22Rv1 (cell line): ENCODE measurements around the gene CAMKK2.

Experiments
- H3K27ac ChIP-seq: fragments of 450-650 bp; 2 replicates; pipeline ENCODE4 v1.5.1; 2017
- ZFX ChIP-seq: fragments of 450-650 bp; IDR thresholded peaks from 2 replicates; pipeline ENCODE4 v1.6.1; 2017; ENCODE audit warnings: antibody characterized with exemption, borderline replicate concordance
- TF ChIP-seq, protein P1 (sequence below): fragments of 450-650 bp; IDR thresholded peaks from 2 replicates; pipeline ENCODE4 v1.5.1; 2017; ENCODE audit warnings: mild to moderate bottlenecking

The CAMKK2 gene

DNA sequence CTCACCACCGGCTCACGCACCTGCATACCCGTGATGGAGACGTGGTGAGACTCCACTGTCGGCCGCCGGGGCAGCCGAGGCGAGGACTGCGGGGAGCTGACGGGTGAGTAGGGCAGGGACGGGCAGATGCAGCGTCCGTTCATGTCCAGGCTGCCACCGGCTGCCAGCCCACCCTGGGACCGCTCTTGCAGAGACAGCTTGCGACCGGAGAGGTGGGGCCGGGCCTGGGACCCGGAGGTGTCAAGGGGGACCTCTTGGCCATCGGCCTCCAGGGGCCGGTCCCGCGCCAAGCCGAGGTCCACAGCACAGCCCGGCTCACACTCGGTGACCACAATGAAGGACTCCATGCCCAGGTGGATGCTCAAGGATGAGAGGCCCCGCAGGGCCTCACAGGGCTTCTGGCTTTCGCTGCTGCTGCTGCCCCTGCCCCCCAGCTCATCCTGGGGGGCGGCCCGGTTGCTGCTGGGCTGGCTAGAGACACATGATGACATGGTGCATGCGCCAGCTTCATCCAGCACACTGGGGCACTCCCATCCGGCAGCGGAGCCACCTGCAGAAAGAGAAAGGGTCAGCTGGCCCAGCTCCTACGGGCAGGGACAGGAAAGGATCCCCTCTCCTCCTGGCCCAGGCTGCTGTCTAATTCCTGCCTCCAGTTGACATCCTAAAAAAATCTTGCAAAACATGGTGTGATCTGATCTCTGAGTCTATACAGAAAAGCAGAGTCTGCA, 22.3 kb downstream of the CAMKK2 start:
- no peak overlapping the region for H3K27ac ChIP-seq
- TF ChIP-seq, protein P1, sequence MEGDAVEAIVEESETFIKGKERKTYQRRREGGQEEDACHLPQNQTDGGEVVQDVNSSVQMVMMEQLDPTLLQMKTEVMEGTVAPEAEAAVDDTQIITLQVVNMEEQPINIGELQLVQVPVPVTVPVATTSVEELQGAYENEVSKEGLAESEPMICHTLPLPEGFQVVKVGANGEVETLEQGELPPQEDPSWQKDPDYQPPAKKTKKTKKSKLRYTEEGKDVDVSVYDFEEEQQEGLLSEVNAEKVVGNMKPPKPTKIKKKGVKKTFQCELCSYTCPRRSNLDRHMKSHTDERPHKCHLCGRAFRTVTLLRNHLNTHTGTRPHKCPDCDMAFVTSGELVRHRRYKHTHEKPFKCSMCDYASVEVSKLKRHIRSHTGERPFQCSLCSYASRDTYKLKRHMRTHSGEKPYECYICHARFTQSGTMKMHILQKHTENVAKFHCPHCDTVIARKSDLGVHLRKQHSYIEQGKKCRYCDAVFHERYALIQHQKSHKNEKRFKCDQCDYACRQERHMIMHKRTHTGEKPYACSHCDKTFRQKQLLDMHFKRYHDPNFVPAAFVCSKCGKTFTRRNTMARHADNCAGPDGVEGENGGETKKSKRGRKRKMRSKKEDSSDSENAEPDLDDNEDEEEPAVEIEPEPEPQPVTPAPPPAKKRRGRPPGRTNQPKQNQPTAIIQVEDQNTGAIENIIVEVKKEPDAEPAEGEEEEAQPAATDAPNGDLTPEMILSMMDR = no peak
- no peak for TF ChIP-seq ZFX

DNA sequence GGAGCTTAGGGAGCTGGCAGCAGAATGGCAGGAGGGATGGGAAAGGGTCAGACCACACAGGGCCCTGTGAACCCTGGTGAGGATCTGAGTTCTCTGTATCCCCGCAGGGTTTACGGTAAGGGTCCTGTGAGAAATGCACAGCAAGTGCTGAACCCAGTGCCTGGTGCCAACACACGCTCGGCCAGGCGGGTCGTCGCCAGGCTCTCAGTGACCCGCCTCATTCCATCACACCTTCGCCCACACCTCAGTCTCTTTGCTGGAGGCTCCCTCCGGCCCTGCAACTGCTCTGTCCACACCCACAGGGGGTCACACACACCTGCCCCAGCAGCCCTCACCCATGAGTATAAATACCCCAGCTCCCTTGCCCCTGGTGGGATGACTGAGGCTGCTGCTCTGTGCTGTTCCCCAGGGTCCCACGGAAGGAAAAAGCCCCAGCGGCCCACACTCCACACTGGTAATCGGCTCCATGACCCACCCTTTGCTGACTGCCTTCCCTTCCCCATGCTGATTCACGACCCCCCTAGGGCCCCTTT, 23.1 kb downstream of the CAMKK2 start:
- no peak overlapping the region for H3K27ac ChIP-seq

DNA sequence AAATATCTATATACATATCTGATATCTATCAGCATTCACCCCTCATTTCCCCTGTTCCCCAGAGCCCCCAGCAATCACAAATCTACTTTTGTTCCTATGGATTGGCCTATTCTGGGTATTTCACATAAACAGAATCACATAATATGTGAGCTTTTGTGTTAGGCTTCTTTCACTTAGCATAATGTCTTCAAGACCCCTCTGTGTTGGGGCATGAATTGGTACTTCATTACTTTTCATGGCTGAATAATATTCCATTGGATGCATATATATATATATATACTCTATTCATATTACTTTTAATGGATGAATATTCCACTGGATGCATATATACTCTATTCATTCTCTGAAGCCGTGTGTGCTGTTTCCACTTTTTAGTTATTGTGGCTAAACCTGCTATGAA, 28.7 kb downstream of the CAMKK2 start:
- no peak for TF ChIP-seq ZFX
- TF ChIP-seq, protein P1 = no peak
- H3K27ac ChIP-seq = no peak overlapping the region

More for the DNA sequence above, 23.1 kb downstream of the CAMKK2 start:
- no peak for TF ChIP-seq ZFX
- TF ChIP-seq, protein P1 = no peak

DNA sequence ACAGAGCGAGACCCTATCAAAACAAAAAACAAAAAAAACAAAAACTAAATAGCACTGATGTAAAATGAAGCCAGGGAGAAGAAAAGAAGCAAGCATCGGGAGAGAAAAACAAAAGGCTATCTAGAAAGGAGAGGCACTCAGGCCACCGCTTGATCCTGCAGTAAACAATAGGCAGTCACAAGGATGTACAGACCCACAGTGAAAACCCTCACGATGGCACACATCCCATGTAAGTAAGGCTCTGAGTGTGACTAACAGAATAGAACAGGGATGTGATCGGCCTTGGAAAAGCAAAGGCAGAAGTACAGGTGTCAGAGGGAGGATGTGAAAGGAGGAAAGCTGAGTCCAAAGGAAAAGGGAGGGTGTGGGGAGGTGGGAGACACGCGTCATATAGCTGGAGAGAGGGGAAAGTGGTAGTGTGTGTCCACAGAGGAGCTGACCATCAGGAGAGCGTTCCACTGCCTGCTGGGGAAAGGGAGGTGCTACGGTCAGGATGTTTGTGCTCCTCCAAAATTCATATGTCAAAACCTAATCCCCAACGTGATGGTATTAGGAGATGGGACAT, 31.5 kb downstream of the CAMKK2 start:
- H3K27ac ChIP-seq = no peak overlapping the region
- TF ChIP-seq, protein P1 = no peak
- TF ChIP-seq ZFX = no peak

DNA sequence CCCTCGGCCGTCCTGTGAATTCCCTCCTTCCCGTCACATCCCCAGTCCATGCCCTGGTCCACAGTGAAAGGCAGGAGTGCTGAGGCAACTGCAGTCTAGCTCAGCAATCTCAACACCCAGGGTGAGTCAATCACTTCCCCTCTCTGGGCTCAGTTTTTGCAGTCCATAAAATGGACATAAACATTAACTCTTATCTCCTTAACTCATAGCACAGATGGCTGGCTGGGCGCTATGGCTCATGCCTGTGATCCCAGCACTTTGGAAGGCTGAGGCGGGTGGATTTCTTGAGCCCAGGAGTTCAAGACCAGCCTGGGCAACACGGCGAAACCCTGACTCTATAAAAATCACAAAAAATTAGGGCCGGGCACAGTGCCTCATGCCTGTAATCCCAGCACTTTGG, 32.4 kb downstream of the CAMKK2 start:
- TF ChIP-seq, protein P1 = no peak
- no peak for TF ChIP-seq ZFX
- no peak overlapping the region for H3K27ac ChIP-seq

DNA sequence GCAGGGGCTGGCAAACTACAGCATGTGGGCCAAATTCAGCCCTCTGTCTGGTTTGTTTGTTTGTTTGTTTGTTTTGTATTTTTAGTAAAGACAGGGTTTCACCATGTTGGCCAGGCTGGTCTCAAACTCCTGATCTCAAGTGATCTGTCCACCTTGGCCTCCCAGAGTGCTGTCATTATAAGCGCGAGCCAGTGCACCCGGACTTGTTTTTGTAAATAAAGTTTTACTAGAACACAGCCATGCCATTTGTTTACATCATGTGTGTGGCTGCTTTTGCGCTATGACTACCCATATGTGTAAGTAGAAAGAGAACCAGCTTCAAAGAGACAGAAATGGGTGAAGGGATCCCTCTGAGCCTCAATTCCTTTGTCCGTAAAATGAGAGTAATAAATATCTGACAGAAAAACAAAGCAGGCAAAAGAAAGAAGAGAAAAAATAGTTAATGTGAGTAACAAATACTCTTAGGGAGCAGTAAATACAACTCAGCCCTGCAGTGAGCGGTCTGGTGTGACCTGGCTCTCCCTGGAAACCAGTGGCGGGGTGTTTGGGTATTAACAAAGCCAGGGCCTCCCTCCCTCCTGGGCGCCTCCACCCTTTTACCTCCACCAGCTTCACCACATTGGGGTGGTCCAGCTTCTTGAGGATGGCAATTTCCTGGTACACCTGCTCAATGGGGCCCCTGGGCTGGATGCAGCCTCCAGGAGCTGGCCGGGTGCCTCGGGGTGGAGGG, 33.1 kb downstream of the CAMKK2 start:
- no peak overlapping the region for H3K27ac ChIP-seq

More for the DNA sequence above, 33.1 kb downstream of the CAMKK2 start:
- TF ChIP-seq, protein P1 = no peak
- no peak for TF ChIP-seq ZFX
